Keratinocyte (primary cell): ENCODE results near the gene RNASE7. TPM values are rescaled to one million over a fixed set of nuclear protein-coding genes. Genes with fewer than 3 reads are reported as not detected.

ENCODE experiments used
- DNase-seq: peaks from one replicate; pipeline ENCODE4 v3.0.0-alpha.2; 2011; ENCODE audit warnings: low read depth, missing footprints, low spot score
- FAIRE-seq: peaks from 2 replicates; lab custom pipeline; 2011; peaks lifted over from hg19 to GRCh38; lab: Jason Lieb, UNC
- H2AFZ ChIP-seq: 2 replicates; pipeline ENCODE4 v1.6.0; 2012; ENCODE audit warnings: low read length, control low read depth, inconsistent platforms; ENCODE audit not compliant: control insufficient read depth
- H3K27ac ChIP-seq: 2 replicates; pipeline ENCODE4 v1.5.1; 2011; ENCODE audit warnings: low read length; ENCODE audit not compliant: control insufficient read depth, insufficient read depth
- H3K27me3 ChIP-seq: 3 replicates; pipeline ENCODE4 v1.6.0; 2011; ENCODE audit warnings: low read length; ENCODE audit not compliant: control insufficient read depth, insufficient read depth; ENCODE audit errors: extremely low read depth
- H3K36me3 ChIP-seq, 2 experiments: 2 replicates in 1 of 2; 3 replicates in 1 of 2; pipeline ENCODE4 v1.5.1; 2011; ENCODE audit warnings: low read length in 2 of 2, mild to moderate bottlenecking in 1 of 2; ENCODE audit not compliant: control insufficient read depth in 2 of 2, insufficient read depth in 2 of 2; ENCODE audit errors: extremely low read depth in 1 of 2
- H3K4me1 ChIP-seq: 3 replicates; pipeline ENCODE4 v1.5.1; 2011; ENCODE audit warnings: low read length; ENCODE audit not compliant: control insufficient read depth, insufficient read depth; ENCODE audit errors: extremely low read depth
- H3K4me2 ChIP-seq: 3 replicates; pipeline ENCODE4 v1.6.0; 2011; ENCODE audit warnings: low read depth, low read length; ENCODE audit not compliant: control insufficient read depth, insufficient read depth; ENCODE audit errors: extremely low read depth
- H3K4me3 ChIP-seq, 3 experiments: fragments of 200-600 bp in 1 of 3; sonication (generic) in 1 of 3; 2 replicates in 2 of 3; 3 replicates in 1 of 3; pipeline ENCODE4 v1.5.1; 2011 to 2016; ENCODE audit warnings: low read length in 3 of 3, mild to moderate bottlenecking in 3 of 3, control low read depth in 2 of 3, inconsistent platforms in 1 of 3, low read depth in 1 of 3, mixed read lengths in 1 of 3, mixed run types in 1 of 3, moderate library complexity in 1 of 3; ENCODE audit not compliant: control insufficient read depth in 2 of 3, insufficient read depth in 2 of 3; ENCODE audit errors: extremely low read depth in 1 of 3
- H3K79me2 ChIP-seq: 2 replicates; pipeline ENCODE4 v1.6.0; 2012; ENCODE audit warnings: low read length; ENCODE audit not compliant: control insufficient read depth, insufficient read depth
- H3K9ac ChIP-seq: 3 replicates; pipeline ENCODE4 v1.6.0; 2011; ENCODE audit warnings: low read length; ENCODE audit not compliant: control insufficient read depth, insufficient read depth; ENCODE audit errors: extremely low read depth
- H3K9me1 ChIP-seq: 3 replicates; pipeline ENCODE4 v1.6.0; 2011; ENCODE audit warnings: low read length; ENCODE audit not compliant: control insufficient read depth, insufficient read depth; ENCODE audit errors: extremely low read depth
- H3K9me3 ChIP-seq: 2 replicates; pipeline ENCODE4 v1.5.1; 2012; ENCODE audit warnings: low read depth, low read length; ENCODE audit not compliant: control insufficient read depth
- H4K20me1 ChIP-seq: 3 replicates; pipeline ENCODE4 v1.6.0; 2011; ENCODE audit warnings: low read length; ENCODE audit not compliant: control insufficient read depth, insufficient read depth; ENCODE audit errors: extremely low read depth
- EZH2 ChIP-seq: IDR thresholded peaks from one replicate; pipeline ENCODE4 v1.6.1; 2012; ENCODE audit warnings: inconsistent platforms, mild to moderate bottlenecking, low read length, moderate library complexity
- dilution Hi-C: fragments of 300-500 bp; cut with MboI; formaldehyde crosslinking; loops from one replicate; pipeline ENCODE4 v1.7.0; 2020; ENCODE audit warnings: low sequenced_read_pairs; ENCODE audit not compliant: extremely low pct_ligation_motif_present
- polyA plus RNA-seq, 5 experiments: library from polyadenylated mRNA; depleted of rRNA in 3 of 5; stranded (reverse) in 3 of 5; stranded (forward) in 1 of 5; unstranded in 1 of 5; fragments of >200 nt; gene quantifications; 1 replicate in 1 of 5; 2 replicates in 3 of 5; 3 replicates in 1 of 5; pipeline versions ENCODE4 v1.2.1 to v1.2.3, GENCODE V29; 2011 to 2012; ENCODE audit warnings: missing spikeins in 2 of 5, low read depth in 1 of 5, low replicate concordance in 1 of 5
- TF ChIP-seq, protein P1 (sequence below), 3 experiments: IDR thresholded peaks in 1 of 3; conservative IDR thresholded peaks in 1 of 3; optimal IDR thresholded peaks in 1 of 3; 2 replicates in 2 of 3; 3 replicates in 1 of 3; pipeline versions ENCODE3 to v1.5.1; 2011; ENCODE audit warnings: low read length in 3 of 3, mild to moderate bottlenecking in 3 of 3, moderate library complexity in 2 of 3, control low read depth in 1 of 3, inconsistent platforms in 1 of 3; ENCODE audit not compliant: insufficient read depth in 2 of 3; ENCODE audit errors: extremely low read depth in 1 of 3

The RNASE7 gene
- polyA plus RNA-seq, 1 donor (not counting 4 experiments of a cell fraction or from before 2014, with no cell fraction given) = 17.4 TPM

DNA sequence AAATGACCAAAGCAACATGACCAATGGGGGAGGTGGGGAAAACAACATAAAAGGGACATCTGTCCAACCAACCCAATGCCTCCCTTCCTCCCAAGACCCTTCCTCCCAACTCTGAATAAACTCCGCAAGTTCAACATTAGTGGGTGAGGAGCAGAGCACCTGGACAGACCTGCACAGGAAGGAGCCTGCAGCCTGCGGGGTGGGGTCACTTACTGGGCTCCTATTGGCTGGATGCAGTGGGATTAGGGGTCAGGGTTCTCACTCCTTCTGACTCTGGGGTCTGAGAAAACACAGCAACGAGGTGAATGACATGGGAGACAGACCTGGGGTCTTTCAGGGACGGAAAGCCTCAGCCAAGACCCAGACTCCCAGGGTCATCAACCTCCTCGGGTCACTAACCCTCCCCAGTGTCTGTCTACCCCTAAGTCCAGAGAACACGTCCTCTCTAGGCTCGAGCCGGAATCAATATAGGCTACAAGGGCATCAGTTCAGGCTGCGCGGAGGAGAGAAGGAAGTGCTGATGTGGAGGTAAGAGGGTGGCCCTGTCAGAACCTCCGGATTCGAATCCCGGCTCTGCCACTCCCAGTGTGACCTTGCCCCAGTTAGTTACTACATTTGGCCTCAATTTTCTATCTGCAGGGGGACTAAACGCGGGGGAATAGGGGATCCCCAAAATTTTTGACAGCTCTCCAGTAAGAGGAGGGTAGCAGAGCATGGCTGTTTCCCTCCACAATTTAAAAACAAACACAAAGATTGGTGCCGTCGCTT is 18.2 kb upstream of the RNASE7 start:
- dilution Hi-C loops = no loop called here
- H4K20me1 ChIP-seq = no peaks in the 10 kb centered on the region
- H3K9me1 ChIP-seq = no peaks in the 10 kb centered on the region
- TF ChIP-seq, protein P1, sequence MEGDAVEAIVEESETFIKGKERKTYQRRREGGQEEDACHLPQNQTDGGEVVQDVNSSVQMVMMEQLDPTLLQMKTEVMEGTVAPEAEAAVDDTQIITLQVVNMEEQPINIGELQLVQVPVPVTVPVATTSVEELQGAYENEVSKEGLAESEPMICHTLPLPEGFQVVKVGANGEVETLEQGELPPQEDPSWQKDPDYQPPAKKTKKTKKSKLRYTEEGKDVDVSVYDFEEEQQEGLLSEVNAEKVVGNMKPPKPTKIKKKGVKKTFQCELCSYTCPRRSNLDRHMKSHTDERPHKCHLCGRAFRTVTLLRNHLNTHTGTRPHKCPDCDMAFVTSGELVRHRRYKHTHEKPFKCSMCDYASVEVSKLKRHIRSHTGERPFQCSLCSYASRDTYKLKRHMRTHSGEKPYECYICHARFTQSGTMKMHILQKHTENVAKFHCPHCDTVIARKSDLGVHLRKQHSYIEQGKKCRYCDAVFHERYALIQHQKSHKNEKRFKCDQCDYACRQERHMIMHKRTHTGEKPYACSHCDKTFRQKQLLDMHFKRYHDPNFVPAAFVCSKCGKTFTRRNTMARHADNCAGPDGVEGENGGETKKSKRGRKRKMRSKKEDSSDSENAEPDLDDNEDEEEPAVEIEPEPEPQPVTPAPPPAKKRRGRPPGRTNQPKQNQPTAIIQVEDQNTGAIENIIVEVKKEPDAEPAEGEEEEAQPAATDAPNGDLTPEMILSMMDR (optimal IDR thresholded peaks at IDR 0.05 in 1 of 3, IDR thresholded peaks at IDR 0.05 in 1 of 3, conservative IDR thresholded peaks at IDR 0.05 in 1 of 3; ENCODE audit: extremely low read depth in 1 of 3, insufficient read depth in 2 of 3, low read length in 3 of 3) = no peak
- no peak for TF ChIP-seq EZH2
- peaks cover 17% of the 10 kb centered on the region for H3K27me3 ChIP-seq
- no peak overlapping the region for H3K27ac ChIP-seq
- DNase-seq (no peak), FAIRE-seq (no peak)
- no peaks in the 10 kb centered on the region for H3K9me3 ChIP-seq
- H3K79me2 ChIP-seq = no peaks in the 10 kb centered on the region
- H3K9ac ChIP-seq = no peak overlapping the region
- H2AFZ ChIP-seq = peak overlapping the region; percentile 75
- peak overlapping the region; percentile 47 to 62 (median 61) for H3K4me3 ChIP-seq
- peaks cover 6% of the 10 kb centered on the region for H3K4me1 ChIP-seq
- peak overlapping the region; percentile 87 for H3K4me2 ChIP-seq
- H3K36me3 ChIP-seq = no peaks in the 10 kb centered on the region

- Histone ChIP-seq H3K9me3 (no peaks in the 10 kb centered on the region), H3K4me3 (peak within 1 kb of the TSS; percentile 47 to 62 (median 61)), H3K4me2 (peak within 1 kb of the TSS; percentile 87), H3K9ac (peak within 1 kb of the TSS; percentile 47), H4K20me1 (no peaks in the 10 kb centered on the region), H3K27me3 (peaks cover 17% of the 10 kb centered on the region), H3K4me1 (peaks cover 6% of the 10 kb centered on the region), H2AFZ (peak within 1 kb of the TSS; percentile 75), H3K36me3 (no peaks in the 10 kb centered on the region), H3K27ac (no peak within 1 kb of the TSS), H3K9me1 (no peaks in the 10 kb centered on the region), H3K79me2 (no peaks in the 10 kb centered on the region)
- DNase-seq = no peak
- TF ChIP-seq, protein P1 (optimal IDR thresholded peaks at IDR 0.05 in 1 of 3, IDR thresholded peaks at IDR 0.05 in 1 of 3, conservative IDR thresholded peaks at IDR 0.05 in 1 of 3; ENCODE audit: extremely low read depth in 1 of 3, insufficient read depth in 2 of 3, low read length in 3 of 3) = no peak
- no peak for TF ChIP-seq EZH2
- FAIRE-seq = no peak
- dilution Hi-C loops = no loop called here
These were observed 17.4 kb upstream of the RNASE7 start, which contains the start of gene NDRG2 for GRCh38 chr14:21024585-21025370. NDRG2 (minus strand) TSS chr14:21025061; CDS start chr14:21023315, 1,746 bp downstream.
